ENCODE results near the gene HM13. TPM values are rescaled to one million over a fixed set of nuclear protein-coding genes. Genes with fewer than 3 reads are reported as not detected.

The HM13 gene
- total and polyA plus RNA-seq, 2 experiments from 2014 or later: 126 to 150 TPM

GRCh38 chr20:31515775-31516107 is 1.5 kb downstream of the HM13 start (continued):
- TF ChIP-seq ZNF462 (CRISPR knock-in tag; IDR thresholded peaks at IDR 0.05): no peak
- no peak for TF ChIP-seq EZH2 (IDR thresholded peaks at IDR 0.05; ENCODE audit: low read depth, unreplicated experiment)
- no peak for TF ChIP-seq ZNF114 (CRISPR knock-in tag; IDR thresholded peaks at IDR 0.05)
- no peak for TF ChIP-seq REST (IDR thresholded peaks at IDR 0.05; ENCODE audit: unreplicated experiment)
- TF ChIP-seq EZH2phosphoT487 (IDR thresholded peaks at IDR 0.05; ENCODE audit: unreplicated experiment): no peak
- no peak for TF ChIP-seq STAT1 (IDR thresholded peaks at IDR 0.05; ENCODE audit: unreplicated experiment)
- TF ChIP-seq ETS1 (IDR thresholded peaks at IDR 0.05): no peak

All from GM23338 (cell line).